NCI-H146 (cell line): Measurements from ENCODE around the gene TRPM2.

ENCODE experiments used
- DNase-seq: peaks from one replicate; lab custom pipeline; 2025; lab: John Stamatoyannopoulos, UW

Gene TRPM2

DNA sequence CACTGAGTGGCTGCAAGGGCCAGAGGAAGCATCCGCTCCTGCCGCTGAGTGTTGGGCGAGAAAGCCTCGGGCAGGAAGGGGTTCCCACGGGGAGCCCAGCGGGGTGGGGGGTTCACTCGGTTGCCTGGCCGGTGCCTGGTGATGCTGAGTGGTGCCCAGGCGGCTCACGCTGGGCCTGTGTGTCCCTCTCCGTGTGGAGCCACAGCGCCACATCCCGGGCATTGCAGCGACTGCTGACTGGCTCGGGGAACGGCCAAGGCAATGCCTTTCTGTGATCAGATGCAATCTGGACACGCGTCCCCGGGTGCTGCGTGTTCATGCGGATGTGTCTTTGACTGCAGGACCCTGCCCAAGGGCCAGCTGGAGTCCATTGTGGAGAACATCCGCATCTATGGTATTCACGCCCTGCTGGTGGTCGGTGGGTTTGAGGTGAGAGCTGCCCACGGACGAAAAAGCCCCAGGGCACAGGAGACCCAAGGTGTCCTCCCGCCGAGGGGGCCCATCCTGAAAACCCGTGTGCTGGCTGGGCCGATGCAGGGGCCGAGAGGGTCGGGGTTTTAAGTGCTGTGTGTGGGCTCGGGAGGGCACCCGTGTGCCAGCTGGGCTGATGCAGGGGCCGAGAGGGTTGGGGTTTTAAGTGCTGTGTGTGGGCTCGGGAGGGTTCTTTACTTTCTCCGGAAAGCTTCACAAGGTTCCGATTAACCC, 30.6 kb upstream of the TRPM2 start:
- DNase-seq, result no peak

DNA sequence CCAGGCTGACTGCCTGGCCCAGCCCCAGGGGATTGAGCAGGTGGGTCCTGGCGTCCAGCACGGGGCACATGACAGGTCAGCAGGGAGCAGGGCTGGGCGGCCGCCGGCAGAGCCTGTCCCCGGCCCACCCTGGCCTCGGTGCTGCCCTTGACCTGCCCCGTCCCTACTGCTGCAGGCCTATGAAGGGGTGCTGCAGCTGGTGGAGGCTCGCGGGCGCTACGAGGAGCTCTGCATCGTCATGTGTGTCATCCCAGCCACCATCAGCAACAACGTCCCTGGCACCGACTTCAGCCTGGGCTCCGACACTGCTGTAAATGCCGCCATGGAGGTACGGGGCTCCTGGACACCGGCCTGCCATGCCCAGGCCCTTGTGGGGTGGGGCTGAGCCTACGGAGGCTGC, 29.8 kb upstream of the TRPM2 start:
- DNase-seq, result no peak

- DNase-seq, result no peak
Measured at GRCh38 chr21:44324106-44324853, 29.1 kb upstream of the TRPM2 start.

GRCh38 chr21:44324854-44325107, 28.6 kb upstream of the TRPM2 start:
- DNase-seq, result no peak

GRCh38 chr21:44325386-44326271, 27.8 kb upstream of the TRPM2 start:
- no peak for DNase-seq

GRCh38 chr21:44326272-44326647, 27.2 kb upstream of the TRPM2 start:
- DNase-seq, result no peak

DNA sequence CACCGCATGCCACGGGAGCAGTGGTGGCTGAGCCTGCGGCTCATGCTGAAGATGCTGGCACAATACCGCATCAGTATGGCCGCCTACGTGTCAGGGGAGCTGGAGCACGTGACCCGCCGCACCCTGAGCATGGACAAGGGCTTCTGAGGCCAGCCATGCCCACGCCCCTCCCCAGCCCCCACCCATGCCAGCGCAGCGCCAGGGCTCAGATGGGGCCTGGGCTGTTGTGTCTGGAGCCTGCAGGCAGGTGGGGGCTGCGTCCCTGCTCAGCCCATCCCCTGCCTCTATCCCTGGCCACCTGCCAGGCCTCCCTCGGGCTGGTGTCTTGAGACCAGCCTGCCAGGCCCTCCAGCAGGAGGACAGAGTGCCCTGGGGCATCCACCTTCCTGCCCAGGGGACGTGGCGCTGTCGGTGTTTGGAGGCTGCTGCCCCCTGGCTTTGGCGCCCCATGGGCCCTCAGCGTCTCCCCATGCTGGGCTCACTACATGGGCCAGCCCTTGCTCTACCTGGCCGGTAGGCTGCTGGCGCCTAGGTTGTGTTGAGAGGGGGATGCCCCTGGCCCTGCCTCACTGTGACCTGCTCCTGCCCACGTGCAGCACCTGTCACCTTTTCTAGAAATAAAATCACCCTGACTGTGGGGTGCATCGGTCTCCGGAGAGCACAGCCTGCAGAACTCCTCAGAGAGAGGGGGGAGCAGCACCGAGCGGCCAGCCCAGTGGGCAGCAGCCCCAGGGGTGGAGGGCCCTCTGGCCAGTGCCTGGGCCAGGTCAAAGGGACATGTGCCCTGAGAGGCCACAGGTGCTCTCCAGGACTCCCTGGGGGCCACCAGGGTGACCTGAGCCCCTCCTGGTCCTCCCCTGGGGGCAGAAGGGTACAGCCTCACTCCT, 26.5 kb upstream of the TRPM2 start:
- DNase-seq, result no peak

DNA sequence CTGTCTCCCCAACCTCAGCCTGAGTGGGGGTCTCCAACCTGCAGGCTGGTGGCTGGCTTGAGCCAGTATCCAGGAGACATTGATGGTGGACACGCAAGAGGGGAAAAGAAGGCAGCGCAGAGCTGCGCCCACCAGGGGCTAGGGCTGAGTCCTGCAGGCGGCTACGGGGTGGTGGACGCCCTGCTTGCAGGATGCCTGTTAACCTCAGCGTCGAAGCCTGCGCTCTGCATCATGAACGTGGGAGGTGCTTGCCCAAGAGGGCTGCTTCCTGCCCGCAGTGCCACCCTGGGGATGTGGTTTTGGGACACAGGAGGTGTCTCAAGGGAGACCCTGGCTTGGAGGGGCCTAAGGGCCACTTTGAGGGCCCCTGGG, 25.8 kb upstream of the TRPM2 start:
- no peak for DNase-seq

DNA sequence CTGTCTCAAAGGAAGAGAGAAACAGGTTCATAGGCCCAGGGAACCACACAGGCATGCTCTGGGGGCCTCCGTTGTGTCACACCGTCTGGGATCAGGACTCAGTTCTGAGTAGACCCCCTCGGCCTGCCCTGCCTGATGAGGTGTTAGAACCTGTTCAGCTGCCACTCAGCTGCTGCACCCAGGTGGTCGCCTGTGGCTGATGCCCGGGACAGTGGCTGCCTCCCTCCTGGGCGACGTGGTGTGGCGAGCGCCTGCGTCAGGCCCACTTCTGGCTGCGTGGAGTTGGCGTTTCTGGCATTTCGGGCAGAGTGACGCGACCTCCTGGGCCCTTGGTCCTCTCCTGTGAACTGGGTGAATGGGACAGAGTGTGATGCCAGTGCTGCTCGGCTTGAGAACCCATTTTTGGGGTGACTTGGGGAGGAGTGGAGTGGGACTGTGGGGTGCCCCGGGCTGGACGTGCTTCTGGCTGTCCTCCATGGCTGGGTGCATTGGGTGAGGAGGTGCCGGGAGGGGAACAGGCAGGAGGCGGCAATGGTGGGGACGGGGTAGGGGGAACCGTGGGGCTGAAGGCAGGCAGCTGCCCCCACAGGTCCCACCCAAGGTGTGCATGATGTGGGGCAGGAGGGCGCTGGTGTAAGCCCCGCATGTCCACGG, 25.1 kb upstream of the TRPM2 start:
- DNase-seq, result no peak

DNA sequence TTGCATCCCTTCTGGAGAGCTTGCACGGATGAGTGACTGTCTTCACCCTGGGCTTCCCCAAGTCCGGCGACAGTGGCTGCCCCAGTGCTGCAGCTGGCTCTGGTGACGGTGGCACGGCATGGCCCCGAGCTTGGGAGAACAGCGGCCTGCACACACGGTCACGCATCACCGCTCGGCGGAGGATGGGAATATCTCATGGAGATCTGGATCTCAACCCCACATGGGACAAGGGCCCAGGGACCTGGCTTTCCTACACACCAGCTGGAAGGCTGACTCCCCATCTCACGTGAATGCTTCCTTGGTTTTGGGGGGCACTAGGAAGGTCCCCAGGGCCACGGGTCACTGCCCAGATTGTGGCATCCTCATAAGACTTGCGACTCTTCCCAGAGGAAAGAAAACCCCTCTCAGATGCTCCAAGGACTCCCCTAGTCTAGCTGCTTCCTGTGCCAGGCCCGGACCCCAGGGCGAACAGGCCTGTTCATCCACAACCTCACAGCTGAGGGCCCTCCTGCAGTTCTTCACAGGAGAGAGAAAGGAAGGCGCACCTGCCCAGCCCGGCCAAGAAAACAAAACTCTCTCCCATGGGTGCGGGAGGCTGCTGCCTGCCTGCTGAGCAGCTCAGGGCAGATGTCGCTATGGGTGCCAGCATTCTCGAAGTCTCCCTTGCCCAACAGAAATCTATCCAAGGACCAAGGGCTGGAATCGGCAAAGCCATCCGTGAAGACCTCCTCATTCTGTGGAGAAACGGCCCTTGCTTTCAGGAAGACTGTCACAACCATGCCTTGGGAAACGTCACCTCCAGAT, 24.1 kb upstream of the TRPM2 start:
- DNase-seq, result peak; percentile 7

DNA sequence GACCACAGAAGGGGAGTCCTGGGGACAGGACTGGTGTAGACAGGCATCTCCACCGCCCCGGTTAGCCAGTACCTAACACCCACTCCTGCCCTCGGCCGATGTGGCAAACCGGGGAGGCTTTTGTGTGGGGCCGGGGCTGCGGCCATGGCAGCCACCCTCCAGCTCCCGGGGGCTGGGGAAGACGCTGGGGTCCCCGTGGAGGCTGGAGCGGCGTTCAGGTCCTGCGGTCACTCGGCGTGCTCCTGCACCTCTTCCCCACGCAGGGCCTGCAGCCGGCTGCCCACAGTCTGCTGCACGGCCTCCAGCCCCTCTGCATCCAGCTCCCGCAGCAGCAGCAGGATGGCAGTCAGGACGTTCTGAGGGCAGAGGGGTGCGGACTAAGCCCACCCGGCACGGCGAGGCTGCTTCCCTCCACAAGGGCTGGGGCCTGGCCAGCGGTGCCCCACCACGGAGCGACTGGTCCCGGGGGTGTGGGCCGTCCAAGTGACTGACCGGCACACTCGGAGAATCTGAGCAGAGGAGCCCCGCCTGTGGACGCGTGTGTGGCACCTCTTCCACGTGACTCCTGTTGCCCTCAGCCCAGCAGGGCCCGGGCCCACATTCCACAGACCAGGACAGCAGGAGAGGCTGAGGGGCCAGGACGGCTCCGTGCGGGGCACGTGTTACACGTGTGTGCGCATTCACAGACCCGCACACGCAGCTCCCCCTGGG, 23.3 kb upstream of the TRPM2 start:
- DNase-seq, result no peak

GRCh38 chr21:44330698-44331097, 22.7 kb upstream of the TRPM2 start:
- no peak for DNase-seq

- no peak for DNase-seq
Measured at GRCh38 chr21:44331209-44331608, 22.2 kb upstream of the TRPM2 start.

DNA sequence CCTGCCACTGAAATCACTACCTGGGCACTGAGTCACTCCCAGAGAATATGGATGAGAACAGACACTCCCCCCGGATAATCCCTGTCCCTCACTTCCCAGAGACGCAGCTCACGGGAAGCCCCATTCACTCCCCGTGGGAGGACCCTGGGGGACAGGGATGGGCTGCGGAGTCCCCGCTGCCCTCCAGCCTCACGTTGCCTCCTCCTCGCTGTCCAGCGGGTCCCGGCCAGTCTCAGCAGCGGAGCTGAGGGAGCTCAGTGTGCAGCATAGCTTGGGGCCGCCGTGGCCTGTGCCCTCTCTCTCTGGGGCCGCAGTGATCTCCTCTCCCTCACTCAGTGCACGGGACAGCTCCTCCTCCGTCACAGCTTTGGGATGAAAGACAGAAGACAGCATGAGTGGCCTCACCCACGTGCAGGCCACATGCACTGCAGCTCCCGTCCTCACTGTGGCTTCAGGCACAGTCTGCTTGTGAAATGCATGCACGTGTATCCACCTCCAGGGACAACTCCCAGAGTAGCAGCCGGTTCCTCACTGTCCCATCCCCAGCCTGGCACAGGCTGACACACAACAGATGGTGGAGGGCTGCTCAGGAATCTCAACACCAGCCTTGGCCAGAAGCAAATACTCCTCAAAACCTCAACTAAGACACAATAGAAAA, 21.6 kb upstream of the TRPM2 start:
- DNase-seq, result no peak

- no peak for DNase-seq
Measured at GRCh38 chr21:44332383-44332782, 21.0 kb upstream of the TRPM2 start.

DNA sequence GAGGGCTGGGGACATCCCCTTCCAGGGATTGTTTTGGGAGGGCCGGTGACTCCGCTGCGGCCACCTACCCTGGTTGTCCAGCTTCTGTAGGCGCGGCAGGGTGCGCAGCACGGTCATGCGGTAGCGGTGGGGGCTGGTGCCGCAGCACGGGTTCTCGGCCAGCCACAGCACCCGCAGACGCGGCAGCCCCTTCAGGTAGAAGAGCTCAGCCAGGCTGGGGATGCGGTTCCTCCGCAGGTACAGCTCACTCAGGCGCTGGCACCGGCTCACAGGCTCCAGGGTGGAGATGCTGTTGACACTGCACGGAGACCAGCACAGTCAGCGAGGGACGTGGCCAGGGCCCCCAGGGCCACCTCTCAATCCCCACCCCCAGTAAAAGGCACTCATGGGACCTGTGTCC, 20.5 kb upstream of the TRPM2 start:
- no peak for DNase-seq

DNA sequence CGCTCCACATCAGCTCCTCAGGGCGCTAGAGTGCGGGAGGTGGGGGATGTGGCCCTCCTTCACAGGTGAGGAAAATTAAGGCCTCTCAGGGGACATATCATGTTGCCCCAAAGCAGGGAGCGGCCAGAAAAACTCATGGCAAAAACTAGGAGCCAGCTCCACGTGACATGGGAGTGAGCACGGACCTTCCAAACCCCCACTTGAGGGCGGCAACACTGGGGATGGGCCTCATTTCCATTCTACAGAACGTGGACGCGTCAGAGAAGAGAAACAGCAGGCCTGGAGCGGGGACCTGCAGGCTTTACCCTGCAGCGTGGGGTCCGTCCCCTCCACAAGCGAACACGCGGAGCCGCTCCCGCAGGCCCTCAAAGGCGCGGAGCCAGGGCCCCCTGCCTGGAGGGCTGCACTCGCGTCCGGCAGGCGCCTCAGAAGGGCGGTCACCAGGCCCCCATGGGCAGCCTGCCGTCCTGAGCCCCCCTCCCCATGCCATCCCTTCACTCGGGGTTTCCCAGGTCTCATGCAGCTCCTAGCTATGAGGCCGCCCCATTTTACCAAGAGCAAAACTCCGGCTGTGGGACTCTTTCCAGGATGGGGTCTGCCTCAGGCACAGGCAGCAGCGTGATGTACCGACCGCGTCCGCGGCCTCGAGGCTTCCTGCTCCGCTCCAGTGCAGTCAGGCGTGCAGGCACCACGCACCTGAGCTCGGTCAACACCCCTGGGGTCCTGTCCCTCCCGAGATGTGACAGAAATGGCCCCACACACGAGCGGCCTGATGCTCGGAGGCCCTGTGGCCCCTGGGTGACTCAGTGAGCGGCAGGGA, 19.7 kb upstream of the TRPM2 start:
- DNase-seq, result no peak

- no peak for DNase-seq
Measured at GRCh38 chr21:44334329-44335030, 18.9 kb upstream of the TRPM2 start.
